H9 (cell line): ENCODE data around the gene SRGAP3. TPM values are rescaled to one million over a fixed set of nuclear protein-coding genes. Genes with fewer than 3 reads are reported as not detected.

Experiments used
- DNase-seq: peaks from one replicate; pipeline ENCODE4 v3.0.0-alpha.2; 2017
- H2AFZ ChIP-seq: one replicate; pipeline ENCODE4 v1.6.1; 2013; ENCODE audit warnings: mild to moderate bottlenecking, low read length, control low read depth, moderate library complexity
- H2AK5ac ChIP-seq: 2 replicates; pipeline ENCODE4 v1.6.1; 2013; ENCODE audit warnings: low read length, control low read depth, mixed read lengths; ENCODE audit not compliant: insufficient read length
- H2BK120ac ChIP-seq: one replicate; pipeline ENCODE4 v1.6.1; 2013; ENCODE audit warnings: low read depth, mild to moderate bottlenecking, low read length, control low read depth, inconsistent platforms; ENCODE audit not compliant: poor library complexity, severe bottlenecking
- H2BK12ac ChIP-seq: 2 replicates; pipeline ENCODE4 v1.6.1; 2013; ENCODE audit warnings: low read length, control low read depth, mixed read lengths, low read depth; ENCODE audit not compliant: insufficient read length
- H2BK15ac ChIP-seq: 2 replicates; pipeline ENCODE4 v1.6.1; 2013; ENCODE audit warnings: low read depth, low read length, control low read depth
- H2BK20ac ChIP-seq: one replicate; pipeline ENCODE4 v1.6.1; 2013; ENCODE audit warnings: low read depth, mild to moderate bottlenecking, low read length, control low read depth, inconsistent platforms; ENCODE audit not compliant: poor library complexity, severe bottlenecking
- H2BK5ac ChIP-seq: 2 replicates; pipeline ENCODE4 v1.6.1; 2013; ENCODE audit warnings: low read length, control low read depth, mixed read lengths; ENCODE audit not compliant: insufficient read length
- H3K14ac ChIP-seq: 2 replicates; pipeline ENCODE4 v1.6.1; 2013; ENCODE audit warnings: low read length, control low read depth; ENCODE audit not compliant: insufficient read depth
- H3K18ac ChIP-seq: 2 replicates; pipeline ENCODE4 v1.6.1; 2013; ENCODE audit warnings: low read depth, mild to moderate bottlenecking, mixed read lengths, low read length, control low read depth; ENCODE audit not compliant: insufficient read length
- H3K23ac ChIP-seq: 2 replicates; pipeline ENCODE4 v1.6.1; 2013; ENCODE audit warnings: low read length, control low read depth, mixed read lengths, low read depth; ENCODE audit not compliant: insufficient read length
- H3K23me2 ChIP-seq: 2 replicates; pipeline ENCODE4 v1.6.1; 2013; ENCODE audit warnings: low read depth, mild to moderate bottlenecking, mixed read lengths, low read length, control low read depth; ENCODE audit not compliant: insufficient read length, poor library complexity, severe bottlenecking
- H3K27ac ChIP-seq: 2 replicates; pipeline ENCODE4 v1.5.1; 2013; ENCODE audit warnings: low read length, control low read depth, mixed read lengths, low read depth; ENCODE audit not compliant: insufficient read length
- H3K27me3 ChIP-seq: 2 replicates; pipeline ENCODE4 v1.6.1; 2013; ENCODE audit warnings: low read length, control low read depth, inconsistent platforms; ENCODE audit not compliant: insufficient read depth
- H3K4ac ChIP-seq: 2 replicates; pipeline ENCODE4 v1.6.1; 2013; ENCODE audit warnings: low read depth, mild to moderate bottlenecking, control low read depth, inconsistent platforms, low read length, moderate library complexity
- H3K4me1 ChIP-seq: 2 replicates; pipeline ENCODE4 v1.6.1; 2013; ENCODE audit warnings: low read length, control low read depth, inconsistent platforms; ENCODE audit not compliant: insufficient read depth
- H3K4me2 ChIP-seq: 2 replicates; pipeline ENCODE4 v1.6.1; 2013; ENCODE audit warnings: low read length, control low read depth, mixed read lengths; ENCODE audit not compliant: insufficient read length, insufficient read depth
- H3K56ac ChIP-seq: 2 replicates; pipeline ENCODE4 v1.6.1; 2013; ENCODE audit warnings: low read depth, mild to moderate bottlenecking, mixed read lengths, low read length, control low read depth; ENCODE audit not compliant: insufficient read length
- H3K79me1 ChIP-seq: 2 replicates; pipeline ENCODE4 v1.6.1; 2013; ENCODE audit warnings: low read depth, mild to moderate bottlenecking, moderate library complexity, low read length, control low read depth, inconsistent platforms; ENCODE audit not compliant: insufficient read depth, poor library complexity, severe bottlenecking
- H3K79me2 ChIP-seq: 2 replicates; pipeline ENCODE4 v1.6.1; 2013; ENCODE audit warnings: low read length, control low read depth, inconsistent platforms; ENCODE audit not compliant: insufficient read depth
- H3K9ac ChIP-seq: 2 replicates; pipeline ENCODE4 v1.6.1; 2013; ENCODE audit warnings: low read length, control low read depth, mixed read lengths; ENCODE audit not compliant: insufficient read length; ENCODE audit errors: extremely low read depth
- H3K9me3 ChIP-seq: one replicate; pipeline ENCODE4 v1.6.1; 2013; ENCODE audit warnings: low read depth, low read length, inconsistent platforms; ENCODE audit not compliant: control insufficient read depth
- H3T11ph ChIP-seq: one replicate; pipeline ENCODE4 v1.6.1; 2013; ENCODE audit warnings: mild to moderate bottlenecking, low read length, control low read depth, inconsistent platforms
- H4K20me1 ChIP-seq: one replicate; pipeline ENCODE4 v1.6.1; 2013; ENCODE audit not compliant: control insufficient read depth, insufficient read length, insufficient read depth
- H4K5ac ChIP-seq: 2 replicates; pipeline ENCODE4 v1.6.1; 2013; ENCODE audit warnings: low read depth, mild to moderate bottlenecking, mixed read lengths, low read length, control low read depth; ENCODE audit not compliant: insufficient read length
- H4K8ac ChIP-seq: replicated peaks from 2 replicates; pipeline ENCODE4 v1.6.1; 2013; ENCODE audit warnings: low read length, control low read depth, mixed read lengths, low read depth; ENCODE audit not compliant: insufficient read length
- H4K91ac ChIP-seq: 2 replicates; pipeline ENCODE4 v1.6.1; 2013; ENCODE audit warnings: low read depth, mild to moderate bottlenecking, moderate library complexity, mixed read lengths, low read length, control low read depth; ENCODE audit not compliant: insufficient read length
- H3K27ac Mint-ChIP-seq, 3 experiments: 2 replicates in 2 of 3; 3 replicates in 1 of 3; pipeline ENCODE4 v1.8.0; 2020 to 2021; ENCODE audit warnings: mixed read lengths in 3 of 3, mild to moderate bottlenecking in 1 of 3, moderate library complexity in 1 of 3
- H3K27me3 Mint-ChIP-seq: 2 replicates; pipeline ENCODE4 v1.8.0; 2021; ENCODE audit warnings: low read depth, mild to moderate bottlenecking, moderate library complexity, mixed read lengths
- H3K36me3 Mint-ChIP-seq, 3 experiments: 2 replicates in 2 of 3; 3 replicates in 1 of 3; pipeline ENCODE4 v1.8.0; 2020 to 2021; ENCODE audit warnings: low read depth in 3 of 3, mixed read lengths in 3 of 3; ENCODE audit not compliant: insufficient read depth in 1 of 3
- H3K4me1 Mint-ChIP-seq, 2 experiments: 2 replicates each; pipeline ENCODE4 v1.8.0; 2020; ENCODE audit warnings: mixed read lengths in 2 of 2
- H3K4me3 Mint-ChIP-seq, 2 experiments: 2 replicates in 1 of 2; 3 replicates in 1 of 2; pipeline ENCODE4 v1.8.0; 2020 to 2021; ENCODE audit warnings: mild to moderate bottlenecking in 2 of 2, mixed read lengths in 2 of 2, moderate library complexity in 1 of 2
- H3K9me3 Mint-ChIP-seq, 2 experiments: 2 replicates in 1 of 2; 3 replicates in 1 of 2; pipeline ENCODE4 v1.8.0; 2020; ENCODE audit warnings: mild to moderate bottlenecking in 2 of 2, mixed read lengths in 2 of 2, moderate library complexity in 1 of 2
- WGBS: extraction: QIAGEN DNeasy Blood & Tissue Kit; methylation state at CpG from one replicate; pipeline ENCODE4 v1.1.7; 2013; ENCODE audit warnings: missing lambda C conversion rate, low lambda C conversion rate, mixed read lengths; ENCODE audit not compliant: insufficient read length; ENCODE audit errors: extremely low coverage; 5-methylcytosine and 5-hydroxymethylcytosine counted together
- total RNA-seq: library from RNA; stranded (reverse); gene quantifications from 2 replicates; pipeline ENCODE4 v1.2.1, GENCODE V29; 2021
- TF ChIP-seq, protein P1 (sequence below): fragments of 200-600 bp; sonication (generic); conservative IDR thresholded peaks from 3 replicates; pipeline ENCODE4 v1.8.0; 2021; ENCODE audit warnings: antibody characterized with exemption, mild to moderate bottlenecking

Gene SRGAP3
- total RNA-seq, 1 experiment from 2014 or later = 3.4 TPM

DNA sequence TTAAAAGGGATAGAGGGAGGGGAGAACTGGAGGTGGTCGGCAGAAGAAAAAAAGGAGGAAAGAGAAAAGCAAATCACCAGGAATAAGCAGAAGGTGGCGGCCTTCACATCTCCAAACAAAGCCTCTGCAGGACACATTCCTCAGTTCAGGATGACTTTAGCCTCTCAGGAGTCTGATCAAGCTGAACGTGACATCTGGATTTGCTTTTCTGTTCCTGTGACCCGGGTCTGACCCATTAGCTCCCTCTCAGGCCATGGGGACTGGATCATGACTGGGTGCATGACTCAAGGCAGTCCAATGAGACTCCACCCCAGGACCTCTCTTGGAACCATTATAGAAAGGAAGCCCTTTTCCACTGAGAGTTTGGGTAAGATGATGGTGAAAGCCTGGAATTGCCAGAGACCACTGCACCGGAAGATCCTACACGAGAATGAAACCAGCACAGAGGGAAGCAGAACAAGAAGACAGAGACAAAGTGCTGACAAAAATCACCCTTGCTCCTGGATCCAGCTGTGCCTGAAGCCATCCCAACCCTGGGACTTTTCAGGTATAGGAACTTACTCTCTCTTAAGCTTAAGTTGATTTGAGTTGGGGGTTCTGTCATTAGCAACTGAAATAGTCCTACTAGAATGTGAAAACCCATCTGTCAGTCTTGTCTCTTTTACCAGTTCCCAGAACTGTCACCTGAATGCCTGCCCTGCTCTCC is 240.7 kb downstream of the SRGAP3 start:
- no peaks in the 10 kb centered on the region for H3K9me3 ChIP-seq
- Mint-ChIP-seq H3K4me1 (peaks cover 11 to 17% of the 10 kb centered on the region in 2 experiments), H3K4me3 (no peak overlapping the region), H3K27ac (peak overlapping the region; percentile 24 to 32 (median 25); a peak in 3 of 7 replicates), H3K9me3 (peaks cover 3% of the 10 kb centered on the region in 2 experiments; a peak in 3 of 5 replicates), H3K27me3 (no peaks in the 10 kb centered on the region), H3K36me3 (peaks cover 5 to 17% (median 13%) of the 10 kb centered on the region in 3 experiments; a peak in 6 of 7 replicates)
- H2BK20ac ChIP-seq = no peak overlapping the region
- no CpG with 5 or more reads among the region's 6 CpGs for WGBS
- TF ChIP-seq, protein P1, sequence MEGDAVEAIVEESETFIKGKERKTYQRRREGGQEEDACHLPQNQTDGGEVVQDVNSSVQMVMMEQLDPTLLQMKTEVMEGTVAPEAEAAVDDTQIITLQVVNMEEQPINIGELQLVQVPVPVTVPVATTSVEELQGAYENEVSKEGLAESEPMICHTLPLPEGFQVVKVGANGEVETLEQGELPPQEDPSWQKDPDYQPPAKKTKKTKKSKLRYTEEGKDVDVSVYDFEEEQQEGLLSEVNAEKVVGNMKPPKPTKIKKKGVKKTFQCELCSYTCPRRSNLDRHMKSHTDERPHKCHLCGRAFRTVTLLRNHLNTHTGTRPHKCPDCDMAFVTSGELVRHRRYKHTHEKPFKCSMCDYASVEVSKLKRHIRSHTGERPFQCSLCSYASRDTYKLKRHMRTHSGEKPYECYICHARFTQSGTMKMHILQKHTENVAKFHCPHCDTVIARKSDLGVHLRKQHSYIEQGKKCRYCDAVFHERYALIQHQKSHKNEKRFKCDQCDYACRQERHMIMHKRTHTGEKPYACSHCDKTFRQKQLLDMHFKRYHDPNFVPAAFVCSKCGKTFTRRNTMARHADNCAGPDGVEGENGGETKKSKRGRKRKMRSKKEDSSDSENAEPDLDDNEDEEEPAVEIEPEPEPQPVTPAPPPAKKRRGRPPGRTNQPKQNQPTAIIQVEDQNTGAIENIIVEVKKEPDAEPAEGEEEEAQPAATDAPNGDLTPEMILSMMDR = no peak
- no peak overlapping the region for H4K8ac ChIP-seq
- H3K27me3 ChIP-seq = no peaks in the 10 kb centered on the region
- H2BK120ac ChIP-seq = no peak overlapping the region
- no peaks in the 10 kb centered on the region; the same call in 1 of the 2 replicates for H3K4me1 ChIP-seq
- H2BK5ac ChIP-seq = no peak overlapping the region
- H2BK12ac ChIP-seq = no peak overlapping the region
- H3T11ph ChIP-seq = no peak overlapping the region
- no peak overlapping the region for H3K4ac ChIP-seq
- no peak overlapping the region for H2AK5ac ChIP-seq
- no peak overlapping the region for H3K18ac ChIP-seq
- no peak overlapping the region for H3K4me2 ChIP-seq
- DNase-seq = no peak
- no peak overlapping the region for H2AFZ ChIP-seq
- no peaks in the 10 kb centered on the region for H4K20me1 ChIP-seq
- H3K23me2 ChIP-seq = no peaks in the 10 kb centered on the region
- H2BK15ac ChIP-seq = no peak overlapping the region
- no peaks in the 10 kb centered on the region for H3K79me1 ChIP-seq
- H3K14ac ChIP-seq = no peak overlapping the region
- H3K9ac ChIP-seq = no peak overlapping the region
- no peak overlapping the region for H3K23ac ChIP-seq
- H4K5ac ChIP-seq = no peak overlapping the region
- no peak overlapping the region for H4K91ac ChIP-seq
- H3K79me2 ChIP-seq = no peaks in the 10 kb centered on the region
- H3K56ac ChIP-seq = no peak overlapping the region
- H3K27ac ChIP-seq = no peak overlapping the region
